ENCODE measurements around the gene ASB1.
"Not testable (repeated sequence)": the region's sequence is repeated elsewhere in the genome, so short reads cannot be mapped to it uniquely, and the experiment has no call there.

Gene ASB1

DNA sequence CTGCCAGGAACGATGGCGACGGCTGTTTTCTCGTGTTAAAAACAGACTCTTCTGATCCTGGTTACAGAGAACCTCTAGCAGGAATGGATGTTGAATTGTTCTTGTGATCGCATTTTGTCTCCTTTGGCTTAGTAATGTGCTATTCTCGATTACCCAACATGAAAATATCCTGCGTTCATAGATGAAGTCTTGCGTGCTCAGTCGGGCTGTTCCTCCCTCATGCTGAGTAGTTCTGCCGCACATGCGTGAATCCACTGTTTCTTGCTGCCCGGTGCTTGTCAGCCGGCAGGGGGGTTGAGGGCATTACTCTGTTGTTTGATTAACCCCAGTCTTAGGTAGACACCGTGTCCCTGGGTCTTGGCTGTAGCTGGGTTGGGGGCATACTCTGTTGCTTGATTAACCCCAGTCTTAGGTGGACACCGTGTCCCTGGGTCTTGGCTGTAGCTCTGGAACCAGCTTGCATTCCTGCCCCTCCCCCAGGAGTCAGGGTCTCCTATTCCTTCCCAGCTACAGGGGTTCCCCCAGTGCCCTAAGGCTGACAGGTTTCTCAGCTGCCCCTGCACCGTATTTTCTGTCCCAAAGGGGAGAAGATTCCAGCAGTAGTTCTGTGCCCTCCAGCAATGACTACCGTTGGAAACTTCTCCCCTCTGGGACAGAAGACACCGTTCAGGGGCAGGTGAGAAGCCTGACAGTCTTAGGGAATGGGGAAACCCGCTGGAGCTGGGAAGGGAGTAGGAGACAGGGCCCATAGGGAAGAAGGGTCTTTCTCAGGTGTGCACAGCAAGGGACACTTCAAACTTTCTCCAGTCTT lies 22.1 kb upstream of the ASB1 start:
- no peak for DNase-seq (ENCODE audit: low read depth)

DNA sequence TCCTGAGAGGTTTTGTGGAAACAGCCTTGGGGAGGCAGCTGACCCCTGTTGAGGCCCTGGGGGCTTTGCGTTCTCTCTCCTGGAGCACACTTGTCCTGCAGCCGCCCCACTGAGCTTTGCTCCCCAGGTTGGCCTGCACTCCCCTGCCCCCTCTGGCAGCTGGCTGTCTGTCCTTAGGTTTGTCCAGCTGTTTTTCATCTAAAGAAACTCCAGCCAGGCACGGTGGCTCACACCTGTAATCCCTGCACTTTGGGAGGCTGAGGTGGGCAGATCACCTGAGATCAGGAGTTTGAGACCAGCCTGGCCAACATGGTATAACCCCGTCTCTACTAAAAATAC lies 21.5 kb upstream of the ASB1 start:
- DNase-seq (ENCODE audit: low read depth) = not testable (repeated sequence)

DNA sequence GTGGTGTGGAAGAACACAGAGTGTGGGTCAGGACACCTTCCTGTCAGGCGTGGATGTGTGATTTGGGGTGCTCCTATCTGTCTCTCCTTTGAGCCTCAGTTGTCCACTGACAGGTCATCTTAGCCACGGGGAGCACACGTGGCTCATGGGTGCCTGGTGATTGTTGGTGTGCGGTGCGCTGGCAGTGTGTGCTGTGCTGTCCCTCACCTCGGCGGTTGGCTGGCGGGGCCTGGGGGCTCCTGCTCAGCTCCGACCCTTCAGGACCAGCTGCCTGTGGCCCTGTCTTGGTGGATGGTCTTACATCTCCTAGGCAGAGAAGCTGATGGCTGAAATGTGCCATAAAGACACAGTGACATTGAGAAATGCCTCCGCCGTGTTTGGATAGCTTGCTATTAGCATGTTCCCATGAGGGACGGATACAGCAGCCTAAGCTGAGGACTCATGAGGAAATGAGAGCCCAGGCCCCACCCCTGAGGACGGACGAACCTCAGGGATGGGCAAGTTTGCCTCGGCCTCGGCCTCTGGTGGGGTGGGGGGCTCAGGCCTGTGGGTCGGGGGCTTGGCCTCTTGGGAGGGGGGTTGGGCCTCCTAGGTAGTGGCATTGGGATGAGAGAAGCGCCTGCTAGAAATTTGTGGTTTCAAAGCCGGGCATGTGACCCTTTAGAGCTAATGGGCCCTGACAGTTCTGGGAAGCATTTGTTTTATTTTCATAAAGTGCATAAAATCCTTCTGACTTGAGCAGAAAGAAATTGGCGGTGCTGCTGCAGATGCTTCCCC lies 20.3 kb upstream of the ASB1 start:
- DNase-seq (ENCODE audit: low read depth) = no peak

- DNase-seq (ENCODE audit: low read depth) = no peak
Measured at GRCh38 chr2:238406998-238407285, 19.8 kb upstream of the ASB1 start.

- DNase-seq (ENCODE audit: low read depth) = no peak
Measured at GRCh38 chr2:238407566-238407965, 19.2 kb upstream of the ASB1 start.

DNA sequence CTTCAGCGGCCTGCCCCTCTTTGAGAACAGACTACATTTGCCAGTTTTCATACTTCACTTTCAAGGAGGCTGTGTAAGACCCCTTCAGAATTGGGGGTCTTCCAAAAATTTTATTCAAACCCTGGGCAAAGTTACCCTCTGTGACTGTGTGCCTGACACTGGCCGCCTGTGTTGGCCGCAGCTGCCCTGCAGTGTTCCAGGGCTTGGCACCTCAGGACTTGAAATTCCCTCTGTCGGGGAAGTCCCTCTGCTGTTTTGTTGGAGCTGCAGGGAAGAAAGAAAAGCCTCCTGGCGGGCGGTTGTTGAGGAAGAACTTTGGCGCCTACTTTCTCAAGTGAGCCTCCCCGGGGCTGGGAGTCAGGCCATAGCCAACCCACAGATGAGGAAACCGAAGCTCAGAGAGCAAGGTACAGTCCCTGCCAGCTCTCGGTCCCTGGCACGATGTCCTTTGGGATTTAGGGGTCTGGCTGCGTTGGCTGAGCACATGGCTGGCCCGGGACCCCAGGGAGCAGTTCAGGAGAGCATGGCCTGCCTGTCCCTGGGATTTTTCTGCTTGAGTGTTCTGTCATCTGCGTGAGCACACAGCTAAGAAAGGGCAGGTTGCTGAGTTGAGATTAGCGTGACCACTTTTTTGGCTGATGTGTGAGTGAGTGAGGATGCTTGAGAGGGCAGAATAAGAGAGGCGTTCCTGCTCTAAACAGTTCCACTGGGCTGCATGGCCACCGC lies 17.9 kb upstream of the ASB1 start:
- DNase-seq (ENCODE audit: low read depth) = no peak

- DNase-seq (ENCODE audit: low read depth) = no peak
Measured at GRCh38 chr2:238409341-238410199, 17.2 kb upstream of the ASB1 start.

- DNase-seq (ENCODE audit: low read depth) = no peak
Measured at GRCh38 chr2:238412067-238412767, 14.5 kb upstream of the ASB1 start.

DNA sequence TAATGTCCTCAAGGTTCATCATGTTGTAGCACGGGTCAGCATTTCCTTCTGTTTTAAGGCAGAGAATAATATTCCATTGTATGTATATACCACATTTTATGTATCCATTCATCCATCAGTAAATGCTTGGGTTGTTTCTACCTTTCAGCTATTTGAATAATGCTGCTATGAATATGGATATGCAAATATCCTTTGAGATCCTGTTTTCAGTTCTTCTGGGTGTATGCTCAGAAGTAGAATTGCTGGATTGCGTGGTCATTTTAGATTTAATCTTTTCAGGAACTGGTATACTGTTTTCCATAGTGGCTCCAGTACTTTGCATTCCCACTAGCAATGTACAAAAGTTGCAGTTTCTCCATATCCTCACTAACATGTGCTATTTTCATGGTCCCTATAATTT lies 13.4 kb upstream of the ASB1 start:
- DNase-seq (ENCODE audit: low read depth) = no peak

DNA sequence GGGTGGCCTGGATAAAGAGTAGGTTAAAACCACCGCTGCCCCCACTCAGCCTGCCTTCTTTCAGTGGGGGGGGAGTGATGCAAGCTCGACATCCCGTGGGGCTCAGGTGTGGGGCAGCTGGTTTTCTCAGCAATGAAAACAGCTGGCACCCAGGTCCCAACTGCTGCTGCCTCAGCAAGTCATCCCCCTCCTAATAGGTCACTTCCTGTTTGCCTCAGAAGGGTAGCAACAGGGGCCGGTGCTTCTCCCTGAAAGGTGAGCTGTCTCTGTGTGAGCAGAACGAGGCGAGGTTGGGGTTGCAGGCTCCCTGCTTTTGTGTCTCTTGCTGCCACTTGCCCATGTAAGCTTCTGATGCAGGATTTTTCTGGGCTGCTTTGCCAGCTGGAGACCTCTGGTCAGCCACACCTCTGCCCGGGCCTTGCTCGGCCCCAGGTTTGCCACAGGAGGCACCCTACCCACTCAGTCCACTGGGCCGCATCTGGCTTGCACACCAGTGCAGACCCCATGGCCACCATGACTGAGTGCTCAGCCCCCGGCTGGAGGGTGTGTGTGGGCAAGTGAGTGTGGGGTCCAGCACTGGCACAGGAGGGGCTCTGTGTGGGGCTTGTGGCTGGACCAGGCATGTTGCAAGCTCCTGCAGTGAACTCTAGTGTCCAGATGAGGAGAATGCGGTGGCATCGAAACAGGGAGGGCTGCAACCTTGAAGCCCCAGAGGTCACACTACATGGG lies 11.5 kb upstream of the ASB1 start:
- DNase-seq (ENCODE audit: low read depth) = no peak

DNA sequence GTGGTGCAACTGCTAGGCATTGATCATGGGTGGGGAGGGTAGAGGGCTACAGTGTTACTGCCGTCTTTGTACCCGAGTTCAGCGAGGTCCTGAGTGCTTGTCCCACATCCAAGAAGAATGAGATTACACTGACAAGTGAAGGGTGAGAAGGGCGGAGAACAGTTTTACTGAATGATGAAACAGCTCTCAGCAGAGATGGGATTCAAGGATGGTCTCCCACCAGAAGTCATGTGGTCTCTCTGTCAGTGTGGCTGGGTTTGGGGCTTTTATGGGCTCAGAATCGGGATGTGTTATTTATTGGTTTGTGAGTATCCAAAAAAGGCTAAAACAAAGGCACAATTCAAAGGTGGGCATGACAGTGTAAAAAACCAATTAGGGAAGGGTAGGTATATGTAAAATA lies 10.8 kb upstream of the ASB1 start:
- no peak for DNase-seq (ENCODE audit: low read depth)

- no peak for DNase-seq (ENCODE audit: low read depth)
Measured at GRCh38 chr2:238418196-238418998, 8.3 kb upstream of the ASB1 start.

- DNase-seq (ENCODE audit: low read depth) = no peak
Measured at GRCh38 chr2:238418999-238419546, 7.7 kb upstream of the ASB1 start.

DNA sequence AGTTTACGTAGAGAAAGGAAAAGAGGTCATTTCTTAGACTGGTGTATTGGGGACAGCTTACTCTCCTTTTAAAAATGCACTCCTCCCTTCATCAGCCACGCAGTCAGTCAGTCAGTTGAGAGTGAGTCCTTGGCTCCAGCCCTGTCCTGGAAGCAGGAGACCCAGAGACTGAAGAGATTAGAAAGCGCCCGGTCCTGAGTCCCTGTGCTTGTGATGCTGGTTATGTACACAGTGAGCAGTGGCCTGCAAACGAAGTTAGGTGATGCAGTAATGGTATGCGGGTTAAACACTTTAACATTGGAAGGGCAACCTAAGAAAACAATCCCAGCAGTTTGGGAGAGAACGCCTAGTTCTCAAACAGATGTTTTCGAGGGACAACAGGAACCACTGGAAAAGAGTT lies 6.3 kb upstream of the ASB1 start:
- no peak for DNase-seq (ENCODE audit: low read depth)

- no peak for DNase-seq (ENCODE audit: low read depth)
Measured at GRCh38 chr2:238420878-238421694, 5.6 kb upstream of the ASB1 start.

DNA sequence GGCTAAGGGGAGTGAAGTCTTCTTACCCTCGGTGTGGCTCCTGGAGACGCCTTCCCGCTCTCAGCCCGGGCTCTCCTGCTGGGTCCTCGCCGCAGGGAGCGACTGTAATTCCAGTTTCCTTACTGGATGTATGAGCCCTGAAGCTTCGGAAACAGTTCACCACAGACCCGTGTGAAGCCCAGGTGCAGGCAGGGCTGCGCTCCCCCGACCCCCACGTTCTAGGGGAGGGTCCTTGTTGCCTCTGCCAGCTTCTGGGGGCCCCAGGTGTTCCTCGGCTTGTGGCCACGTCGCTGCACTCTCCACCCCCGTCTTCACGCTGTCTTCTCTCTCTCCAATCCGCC lies 5.1 kb upstream of the ASB1 start:
- no peak for DNase-seq (ENCODE audit: low read depth)

GRCh38 chr2:238422285-238422684 lies 4.4 kb upstream of the ASB1 start:
- no peak for DNase-seq (ENCODE audit: low read depth)

GRCh38 chr2:238422940-238423339 lies 3.8 kb upstream of the ASB1 start:
- no peak for DNase-seq (ENCODE audit: low read depth)
